Activated CD4-positive, alpha-beta T cell treated with anti-CD3 and anti-CD28 coated beads, Interleukin-2, amount 50 U/mL, for 1 hour (primary cell): ENCODE data around the gene NOTUM.
"Not testable (repeated sequence)": the region's sequence is repeated elsewhere in the genome, so short reads cannot be mapped to it uniquely, and the experiment has no call there.

Experiments used
- DNase-seq: peaks from one replicate; pipeline ENCODE4 v3.0.0-alpha.2; 2020

Gene NOTUM

GRCh38 chr17:81956607-81957589, 4.1 kb downstream of the NOTUM start:
- no peak for DNase-seq

GRCh38 chr17:81955756-81956544, 5.0 kb downstream of the NOTUM start:
- DNase-seq: no peak

GRCh38 chr17:81955058-81955681, 5.8 kb downstream of the NOTUM start:
- no peak for DNase-seq

GRCh38 chr17:81954131-81955057, 6.6 kb downstream of the NOTUM start:
- no peak for DNase-seq

- not testable (repeated sequence) for DNase-seq
Measured at GRCh38 chr17:81953443-81953842, 7.5 kb downstream of the NOTUM start.

- no peak for DNase-seq
Measured at GRCh38 chr17:81952792-81953228, 8.2 kb downstream of the NOTUM start.

- no peak for DNase-seq
Measured at GRCh38 chr17:81951785-81952684, 9.0 kb downstream of the NOTUM start.

GRCh38 chr17:81950501-81950900, 10.5 kb downstream of the NOTUM start:
- no peak for DNase-seq

GRCh38 chr17:81948635-81949378, 12.2 kb downstream of the NOTUM start:
- no peak for DNase-seq

- no peak for DNase-seq
Measured at GRCh38 chr17:81947189-81947588, 13.8 kb downstream of the NOTUM start, which contains the start of gene MYADML2. Gene MYADML2, minus strand, starts transcription at chr17:81947233. Its CDS starts 5,492 bp downstream, at chr17:81941741.

GRCh38 chr17:81944858-81945257, 16.1 kb downstream of the NOTUM start:
- no peak for DNase-seq

GRCh38 chr17:81942167-81942553, 18.8 kb downstream of the NOTUM start:
- DNase-seq: no peak

- DNase-seq: no peak
Measured at GRCh38 chr17:81941484-81942166, 19.4 kb downstream of the NOTUM start.

- no peak for DNase-seq
Measured at GRCh38 chr17:81940538-81941483, 20.2 kb downstream of the NOTUM start.

GRCh38 chr17:81939881-81940385, 21.1 kb downstream of the NOTUM start:
- no peak for DNase-seq

GRCh38 chr17:81939218-81939617, 21.8 kb downstream of the NOTUM start:
- DNase-seq: no peak

- no peak for DNase-seq
Measured at GRCh38 chr17:81935709-81936084, 25.3 kb downstream of the NOTUM start.
